ENCODE data around the gene LRRC49.
"Not testable (repeated sequence)": the region's sequence is repeated elsewhere in the genome, so short reads cannot be mapped to it uniquely, and the experiment has no call there.

The LRRC49 gene

GRCh38 chr15:70974004-70974832, 81.6 kb downstream of the LRRC49 start:
- DNase-seq (ENCODE audit: low read depth, low spot score): peak; percentile 67

- peak; percentile 20 for DNase-seq (ENCODE audit: low read depth, low spot score)
Measured at GRCh38 chr15:70976851-70977250, 84.2 kb downstream of the LRRC49 start.

- no peak for DNase-seq (ENCODE audit: low read depth, low spot score)
Measured at GRCh38 chr15:70995383-70995970, 102.9 kb downstream of the LRRC49 start.

GRCh38 chr15:70998319-70998718, 105.7 kb downstream of the LRRC49 start:
- DNase-seq (ENCODE audit: low read depth, low spot score): no peak

- no peak for DNase-seq (ENCODE audit: low read depth, low spot score)
Measured at GRCh38 chr15:71002316-71002715, 109.7 kb downstream of the LRRC49 start.

- peak; percentile 29 for DNase-seq (ENCODE audit: low read depth, low spot score)
Measured at GRCh38 chr15:71003319-71003718, 110.7 kb downstream of the LRRC49 start.

- not testable (repeated sequence) for DNase-seq (ENCODE audit: low read depth, low spot score)
Measured at GRCh38 chr15:71004506-71004905, 111.9 kb downstream of the LRRC49 start.

GRCh38 chr15:71005895-71006294, 113.3 kb downstream of the LRRC49 start:
- no peak for DNase-seq (ENCODE audit: low read depth, low spot score)

- no peak for DNase-seq (ENCODE audit: low read depth, low spot score)
Measured at GRCh38 chr15:71008250-71008870, 115.7 kb downstream of the LRRC49 start.

GRCh38 chr15:71010472-71010871, 117.8 kb downstream of the LRRC49 start:
- DNase-seq (ENCODE audit: low read depth, low spot score): no peak

GRCh38 chr15:71010997-71011396, 118.4 kb downstream of the LRRC49 start:
- no peak for DNase-seq (ENCODE audit: low read depth, low spot score)

- peak; percentile 65 for DNase-seq (ENCODE audit: low read depth, low spot score)
Measured at GRCh38 chr15:71011503-71012155, 119.0 kb downstream of the LRRC49 start.

GRCh38 chr15:71013446-71013845, 120.8 kb downstream of the LRRC49 start:
- no peak for DNase-seq (ENCODE audit: low read depth, low spot score)

GRCh38 chr15:71015342-71015741, 122.7 kb downstream of the LRRC49 start:
- DNase-seq (ENCODE audit: low read depth, low spot score): no peak

GRCh38 chr15:71031232-71031631, 138.6 kb downstream of the LRRC49 start:
- DNase-seq (ENCODE audit: low read depth, low spot score): not testable (repeated sequence)

GRCh38 chr15:71035478-71035877, 142.9 kb downstream of the LRRC49 start:
- not testable (repeated sequence) for DNase-seq (ENCODE audit: low read depth, low spot score)

GRCh38 chr15:71042356-71042922, 149.8 kb downstream of the LRRC49 start:
- DNase-seq (ENCODE audit: low read depth, low spot score): no peak

- no peak for DNase-seq (ENCODE audit: low read depth, low spot score)
Measured at GRCh38 chr15:71043373-71043772, 150.7 kb downstream of the LRRC49 start.

GRCh38 chr15:71044006-71044405, 151.4 kb downstream of the LRRC49 start:
- DNase-seq (ENCODE audit: low read depth, low spot score): no peak

- DNase-seq (ENCODE audit: low read depth, low spot score): not testable (repeated sequence)
Measured at GRCh38 chr15:71046146-71046545, 153.5 kb downstream of the LRRC49 start.

- peak; percentile 78 for DNase-seq (ENCODE audit: low read depth, low spot score)
Measured at GRCh38 chr15:71048913-71049675, 156.5 kb downstream of the LRRC49 start.
